LNCAP (cell line): ENCODE results near the gene CNOT6.

Source experiments
- CTCF ChIP-seq: fragments of 450-650 bp; IDR thresholded peaks from 2 replicates; pipeline ENCODE4 v1.5.1; 2017; ENCODE audit warnings: mild to moderate bottlenecking

Gene CNOT6

GRCh38 chr5:180611140-180611850 lies 117.1 kb downstream of the CNOT6 start:
- no peak for TF ChIP-seq CTCF

GRCh38 chr5:180612683-180613082 lies 118.5 kb downstream of the CNOT6 start:
- TF ChIP-seq CTCF, result no peak

GRCh38 chr5:180613188-180613813 lies 119.1 kb downstream of the CNOT6 start:
- TF ChIP-seq CTCF, result no peak

- no peak for TF ChIP-seq CTCF
Observed at GRCh38 chr5:180613814-180614188, 119.6 kb downstream of the CNOT6 start.

GRCh38 chr5:180618487-180618828 lies 124.3 kb downstream of the CNOT6 start:
- no peak for TF ChIP-seq CTCF

- TF ChIP-seq CTCF, result peak; percentile 76
Observed at GRCh38 chr5:180618829-180619562, 124.8 kb downstream of the CNOT6 start.

GRCh38 chr5:180619563-180619915 lies 125.4 kb downstream of the CNOT6 start:
- TF ChIP-seq CTCF, result no peak
